ENCODE measurements around the gene WNT9A.

- TF ChIP-seq RAD21 (IDR thresholded peaks at IDR 0.05; ENCODE audit: low read depth) (no peak), EGR1 (IDR thresholded peaks at IDR 0.05) (no peak), CEBPB (IDR thresholded peaks at IDR 0.05) (no peak)
- TF ChIP-seq, protein P1, sequence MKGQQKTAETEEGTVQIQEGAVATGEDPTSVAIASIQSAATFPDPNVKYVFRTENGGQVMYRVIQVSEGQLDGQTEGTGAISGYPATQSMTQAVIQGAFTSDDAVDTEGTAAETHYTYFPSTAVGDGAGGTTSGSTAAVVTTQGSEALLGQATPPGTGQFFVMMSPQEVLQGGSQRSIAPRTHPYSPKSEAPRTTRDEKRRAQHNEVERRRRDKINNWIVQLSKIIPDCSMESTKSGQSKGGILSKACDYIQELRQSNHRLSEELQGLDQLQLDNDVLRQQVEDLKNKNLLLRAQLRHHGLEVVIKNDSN (IDR thresholded peaks at IDR 0.05) = no peak
These were observed 37.1 kb downstream of the WNT9A start for GRCh38 chr1:227910511-227911153.
